OCI-LY7 (cell line): ENCODE measurements around the gene GPR21. TPM values are rescaled to one million over a fixed set of nuclear protein-coding genes. Genes with fewer than 3 reads are reported as not detected.
A peak's percentile ranks its signal among the peaks of the same experiment; 100 is the strongest.

Experiments used
- BruUV-seq: library from RNA; stranded (reverse); fragments of 400-500 nt; replicated peaks from 2 replicates; lab custom pipeline; 2021; lab: Mats Ljungman, UMichigan
- CTCF ChIA-PET: fragments of 300-600 bp; sonication (Branson Sonifier 250); formaldehyde crosslinking; loops from one replicate; lab custom pipeline; 2022; ENCODE audit warnings: antibody characterized with exemption; ENCODE audit not compliant: unreplicated experiment; lab: Charles Lee
- POLR2A ChIA-PET: fragments of 300-600 bp; sonication (Branson Sonifier 250); formaldehyde crosslinking; loops from one replicate; lab custom pipeline; 2022; ENCODE audit warnings: antibody characterized with exemption; lab: Charles Lee
- DNase-seq: peaks from one replicate; pipeline ENCODE4 v3.0.0-alpha.2; 2015; ENCODE audit warnings: low spot score
- H2AFZ ChIP-seq: fragments of 200-600 bp; sonication (generic), shearing (Covaris generic); 2 replicates; pipeline ENCODE4 v1.6.1; 2014; ENCODE audit warnings: mild to moderate bottlenecking, antibody characterized with exemption, low read length, moderate library complexity
- H3K27ac ChIP-seq: fragments of 200-600 bp; sonication (generic); 2 replicates; pipeline ENCODE4 v1.5.1; 2014; ENCODE audit warnings: mixed run types, low read depth, mild to moderate bottlenecking, moderate library complexity, low read length, inconsistent platforms; ENCODE audit not compliant: poor library complexity, severe bottlenecking
- H3K36me3 ChIP-seq: fragments of 200-600 bp; sonication (generic); 2 replicates; pipeline ENCODE4 v1.6.1; 2014; ENCODE audit warnings: mild to moderate bottlenecking, antibody characterized with exemption, low read length, moderate library complexity, mixed read lengths; ENCODE audit not compliant: insufficient read depth
- H3K4me1 ChIP-seq: fragments of 200-600 bp; sonication (generic); 2 replicates; pipeline ENCODE4 v1.5.1; 2014; ENCODE audit warnings: mild to moderate bottlenecking, low read length; ENCODE audit not compliant: insufficient read depth, poor library complexity, severe bottlenecking
- H3K4me2 ChIP-seq: fragments of 200-600 bp; sonication (generic); 2 replicates; pipeline ENCODE4 v1.6.1; 2014; ENCODE audit warnings: mild to moderate bottlenecking, low read length
- H3K4me3 ChIP-seq: fragments of 200-600 bp; sonication (generic); 2 replicates; pipeline ENCODE4 v1.5.1; 2014; ENCODE audit warnings: mild to moderate bottlenecking, low read depth, low read length; ENCODE audit not compliant: poor library complexity, severe bottlenecking
- H3K79me2 ChIP-seq: fragments of 200-600 bp; sonication (generic); 2 replicates; pipeline ENCODE4 v1.6.1; 2016; ENCODE audit warnings: low read depth, mild to moderate bottlenecking, low read length, moderate library complexity, mixed read lengths; ENCODE audit not compliant: insufficient read depth
- H3K9me2 ChIP-seq: fragments of 200-600 bp; sonication (generic); 2 replicates; pipeline ENCODE4 v1.6.1; 2016; ENCODE audit warnings: mild to moderate bottlenecking, low read length, mixed read lengths; ENCODE audit not compliant: insufficient read depth
- H3K9me3 ChIP-seq: fragments of 200-600 bp; sonication (generic); 2 replicates; pipeline ENCODE4 v1.6.1; 2014; ENCODE audit warnings: mild to moderate bottlenecking, mixed run types, low read length, mixed read lengths
- H4K20me1 ChIP-seq: fragments of 200-600 bp; sonication (generic); 2 replicates; pipeline ENCODE4 v1.6.1; 2014; ENCODE audit warnings: mild to moderate bottlenecking, antibody characterized with exemption, low read length, moderate library complexity, mixed read lengths; ENCODE audit not compliant: insufficient read depth
- CTCF ChIP-seq: fragments of 200-600 bp; sonication (generic); conservative IDR thresholded peaks from 2 replicates; pipeline ENCODE4 v1.5.1; 2014; ENCODE audit warnings: mild to moderate bottlenecking, antibody characterized with exemption, low read length, moderate library complexity, mixed read lengths
- EZH2phosphoT487 ChIP-seq: fragments of 200-600 bp; sonication (generic); IDR thresholded peaks from 2 replicates; pipeline ENCODE4 v1.6.1; 2018; ENCODE audit warnings: low read depth, borderline replicate concordance, mild to moderate bottlenecking, mixed run types, antibody characterized with exemption, low read length, moderate library complexity, mixed read lengths
- intact Hi-C: fragments of 100-400 bp; cut with micrococcal nuclease; formaldehyde crosslinking; loops from one replicate; pipeline ENCODE4 v1.10.0; 2022; ENCODE audit not compliant: unreplicated experiment
- total RNA-seq, 2 experiments: library from RNA; depleted of rRNA in 1 of 2; stranded (reverse); fragments of >200 nt in 1 of 2; shearing (Covaris generic) in 1 of 2; gene quantifications; 2 replicates each; pipeline ENCODE4 v1.2.3, GENCODE V29; 2014 to 2022

Gene GPR21
- total RNA-seq, 2 experiments from 2014 or later, result 0.25 TPM; not detected in 1

GRCh38 chr9:122996586-122996985 is 36.9 kb upstream of the GPR21 start:
- TSS peak; percentile 12 for BruUV-seq
- TF ChIP-seq EZH2phosphoT487 (no peak), CTCF (no peak)
- Histone ChIP-seq H3K9me3 (no peaks in the 10 kb centered on the region), H3K4me1 (no peaks in the 10 kb centered on the region), H3K36me3 (peaks cover 47% of the 10 kb centered on the region), H4K20me1 (no peaks in the 10 kb centered on the region), H3K9me2 (no peaks in the 10 kb centered on the region), H3K4me2 (no peak overlapping the region), H3K4me3 (no peak overlapping the region), H3K79me2 (no peaks in the 10 kb centered on the region), H2AFZ (no peak overlapping the region), H3K27ac (no peak overlapping the region)
- ChIA-PET POLR2A (interaction anchor here (0.6 to 1.0 kb wide), 3 partner anchors 48 to 363 kb away, joined by 3 read pairs; partner anchors contain the start of gene ZBTB6), CTCF (interaction anchor here (1.0 kb wide), 1 partner anchor 11 kb away, joined by 3 read pairs; no protein-coding TSS in a partner anchor)
- no peak for DNase-seq
- intact Hi-C loops, result no loop called here

GRCh38 chr9:122998448-122998847 is 35.0 kb upstream of the GPR21 start:
- Histone ChIP-seq H2AFZ (no peak overlapping the region), H3K27ac (no peak overlapping the region), H3K9me2 (no peaks in the 10 kb centered on the region), H3K79me2 (no peaks in the 10 kb centered on the region), H3K9me3 (no peaks in the 10 kb centered on the region), H3K36me3 (peaks cover 52% of the 10 kb centered on the region), H3K4me3 (no peak overlapping the region), H3K4me1 (no peaks in the 10 kb centered on the region), H4K20me1 (no peaks in the 10 kb centered on the region), H3K4me2 (no peak overlapping the region)
- TF ChIP-seq EZH2phosphoT487 (no peak), CTCF (no peak)
- intact Hi-C loops, result no loop called here
- BruUV-seq, result no TSS peak
- POLR2A ChIA-PET, result interaction anchor here (0.7 kb wide), 1 partner anchor 396 kb away, joined by 3 read pairs; no protein-coding TSS in a partner anchor
- no peak for DNase-seq
- CTCF ChIA-PET, result no interaction called here

- H3K4me2 ChIP-seq, result no peak overlapping the region
- no peaks in the 10 kb centered on the region for H3K9me3 ChIP-seq
- no TSS peak for BruUV-seq
- H2AFZ ChIP-seq, result no peak overlapping the region
- no peak for DNase-seq
- peaks cover 62% of the 10 kb centered on the region for H3K36me3 ChIP-seq
- ChIA-PET POLR2A (interaction anchor here (0.7 kb wide), 1 partner anchor 105 kb away, joined by 3 read pairs; no protein-coding TSS in a partner anchor), CTCF (no interaction called here)
- no peak overlapping the region for H3K27ac ChIP-seq
- TF ChIP-seq CTCF (no peak), EZH2phosphoT487 (no peak)
- intact Hi-C loops, result no loop called here
- no peaks in the 10 kb centered on the region for H3K4me1 ChIP-seq
- no peaks in the 10 kb centered on the region for H4K20me1 ChIP-seq
- no peaks in the 10 kb centered on the region for H3K9me2 ChIP-seq
- H3K4me3 ChIP-seq, result no peak overlapping the region
- no peaks in the 10 kb centered on the region for H3K79me2 ChIP-seq
Measured at GRCh38 chr9:123000371-123001068, 32.9 kb upstream of the GPR21 start.
